ENCODE results near the gene CAD. TPM values are rescaled to one million over a fixed set of nuclear protein-coding genes. Genes with fewer than 3 reads are reported as not detected.

Gene CAD
- total RNA-seq, 2 donors from 2014 or later = 18.4 to 36.9 TPM

- peaks cover 34% of the 10 kb centered on the region for H3K4me1 ChIP-seq
Observed at GRCh38 chr2:27214941-27215340, 2.2 kb upstream of the CAD start.

GRCh38 chr2:27216416-27217137 lies 592 bp upstream of the CAD start:
- Histone ChIP-seq H3K36me3 (replicated peaks in 1 of 2; ENCODE audit: insufficient read depth in 1 of 2, low read depth in 2 of 2) (peaks cover 0 to 1% of the 10 kb centered on the region in 2 donors), H3K27ac (peak overlapping the region in 3 of 4 donors; percentile 48 to 57 (median 53)), H3K9me3 (no peaks in the 10 kb centered on the region), H3K4me1 (peaks cover 26% of the 10 kb centered on the region), H3K4me3 (peak overlapping the region in 1 of 2 donors; percentile 28), H3K27me3 (no peaks in the 10 kb centered on the region)
- ATAC-seq (no peak), DNase-seq (no peak)
- 70 to 74% methylated on average over 13 of the region's 13 CpGs for WGBS, 2 donors
- TF ChIP-seq CTCF (IDR thresholded peaks at IDR 0.05) (no peak), POLR2A (IDR thresholded peaks at IDR 0.05) (no peak)
- intact Hi-C loops (cut with DNase I) = no loop called here

More at GRCh38 chr2:27214941-27215340, 2.2 kb upstream of the CAD start:
- Histone ChIP-seq H3K4me3 (no peak overlapping the region), H3K27me3 (no peaks in the 10 kb centered on the region), H3K36me3 (replicated peaks in 1 of 2; ENCODE audit: insufficient read depth in 1 of 2, low read depth in 2 of 2) (no peaks in the 10 kb centered on the region), H3K27ac (no peak overlapping the region), H3K9me3 (no peaks in the 10 kb centered on the region)
- intact Hi-C loops (cut with DNase I) = no loop called here
- no peak for TF ChIP-seq POLR2A (IDR thresholded peaks at IDR 0.05)
- TF ChIP-seq CTCF (IDR thresholded peaks at IDR 0.05) = no peak
- ATAC-seq (no peak), DNase-seq (no peak)
- 91 to 95% methylated on average over 3 of the region's 3 CpGs for WGBS, 2 donors

GRCh38 chr2:27218614-27219013 lies 1.4 kb downstream of the CAD start:
- WGBS, 2 donors = 81 to 85% methylated on average over 4 of the region's 4 CpGs
- ATAC-seq = no peak
- intact Hi-C loops (cut with DNase I) = no loop called here

GRCh38 chr2:27219091-27219490 lies 1.9 kb downstream of the CAD start:
- TF ChIP-seq POLR2A (IDR thresholded peaks at IDR 0.05) (no peak), CTCF (IDR thresholded peaks at IDR 0.05) (no peak)
- ATAC-seq = no peak
- Histone ChIP-seq H3K4me1 (peaks cover 17% of the 10 kb centered on the region), H3K27ac (no peak overlapping the region), H3K9me3 (no peaks in the 10 kb centered on the region), H3K27me3 (no peaks in the 10 kb centered on the region), H3K36me3 (replicated peaks in 1 of 2; ENCODE audit: insufficient read depth in 1 of 2, low read depth in 2 of 2) (peaks cover 0 to 6% of the 10 kb centered on the region in 2 donors), H3K4me3 (no peak overlapping the region)
- no peak for DNase-seq
- 77 to 84% methylated on average over 2 of the region's 2 CpGs for WGBS, 2 donors
- intact Hi-C loops (cut with DNase I) = no loop called here

More at GRCh38 chr2:27218614-27219013, 1.4 kb downstream of the CAD start:
- no peak overlapping the region for H3K27ac ChIP-seq
- TF ChIP-seq POLR2A (IDR thresholded peaks at IDR 0.05) = no peak
- no peak for TF ChIP-seq CTCF (IDR thresholded peaks at IDR 0.05)
- no peak overlapping the region for H3K4me3 ChIP-seq
- H3K36me3 ChIP-seq (replicated peaks in 1 of 2; ENCODE audit: insufficient read depth in 1 of 2, low read depth in 2 of 2) = peaks cover 0 to 5% of the 10 kb centered on the region in 2 donors
- no peak for DNase-seq
- no peaks in the 10 kb centered on the region for H3K9me3 ChIP-seq
- H3K4me1 ChIP-seq = peaks cover 17% of the 10 kb centered on the region
- no peaks in the 10 kb centered on the region for H3K27me3 ChIP-seq

- intact Hi-C loops (cut with DNase I) = no loop called here
- WGBS, 2 donors = 95 to 96% methylated on average over 7 of the region's 7 CpGs
- H3K27me3 ChIP-seq = no peaks in the 10 kb centered on the region
- TF ChIP-seq CTCF (IDR thresholded peaks at IDR 0.05) = no peak
- no peak for TF ChIP-seq POLR2A (IDR thresholded peaks at IDR 0.05)
- ATAC-seq (no peak), DNase-seq (no peak)
- no peaks in the 10 kb centered on the region for H3K9me3 ChIP-seq
- peaks cover 0 to 12% of the 10 kb centered on the region in 2 donors for H3K36me3 ChIP-seq (replicated peaks in 1 of 2; ENCODE audit: insufficient read depth in 1 of 2, low read depth in 2 of 2)
- no peak overlapping the region for H3K4me3 ChIP-seq
- H3K27ac ChIP-seq = no peak overlapping the region
- peaks cover 17% of the 10 kb centered on the region for H3K4me1 ChIP-seq
Observed at GRCh38 chr2:27220091-27220490, 2.9 kb downstream of the CAD start.
